Measurements from ENCODE around the gene CEMIP.

DNA sequence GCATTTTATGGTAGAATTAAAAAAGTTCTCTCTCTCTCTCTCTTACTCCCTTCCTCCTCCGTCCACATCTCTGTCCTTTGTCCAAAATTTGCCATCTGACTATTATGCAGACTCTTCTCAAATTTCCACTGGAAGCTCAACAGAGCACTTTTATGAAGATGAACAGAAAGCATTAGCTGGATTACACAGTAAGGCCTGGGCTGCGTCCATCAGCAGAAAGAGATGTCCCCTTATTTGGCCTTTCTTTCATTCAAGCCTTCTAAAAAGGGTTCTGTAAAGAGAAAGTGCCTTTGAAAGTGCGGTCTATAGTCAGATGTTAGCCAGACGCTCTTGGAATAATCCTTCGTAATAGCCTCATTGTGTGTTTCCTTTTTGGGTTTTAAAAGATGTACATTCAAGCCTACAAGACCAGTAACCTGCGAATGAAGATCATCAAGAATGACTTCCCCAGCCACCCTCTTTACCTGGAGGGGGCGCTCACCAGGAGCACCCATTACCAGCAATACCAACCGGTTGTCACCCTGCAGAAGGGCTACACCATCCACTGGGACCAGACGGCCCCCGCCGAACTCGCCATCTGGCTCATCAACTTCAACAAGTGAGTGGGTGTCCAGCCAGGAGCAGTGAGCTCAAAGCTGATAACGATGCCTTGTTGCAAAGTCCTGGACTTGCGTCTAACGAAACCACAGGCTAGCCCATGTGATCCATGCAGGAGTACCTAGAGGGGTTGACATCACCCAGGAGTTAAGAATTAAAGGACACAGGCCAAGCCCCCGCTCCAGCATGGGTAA is 157.3 kb downstream of the CEMIP start:
- TF ChIP-seq, protein P1, sequence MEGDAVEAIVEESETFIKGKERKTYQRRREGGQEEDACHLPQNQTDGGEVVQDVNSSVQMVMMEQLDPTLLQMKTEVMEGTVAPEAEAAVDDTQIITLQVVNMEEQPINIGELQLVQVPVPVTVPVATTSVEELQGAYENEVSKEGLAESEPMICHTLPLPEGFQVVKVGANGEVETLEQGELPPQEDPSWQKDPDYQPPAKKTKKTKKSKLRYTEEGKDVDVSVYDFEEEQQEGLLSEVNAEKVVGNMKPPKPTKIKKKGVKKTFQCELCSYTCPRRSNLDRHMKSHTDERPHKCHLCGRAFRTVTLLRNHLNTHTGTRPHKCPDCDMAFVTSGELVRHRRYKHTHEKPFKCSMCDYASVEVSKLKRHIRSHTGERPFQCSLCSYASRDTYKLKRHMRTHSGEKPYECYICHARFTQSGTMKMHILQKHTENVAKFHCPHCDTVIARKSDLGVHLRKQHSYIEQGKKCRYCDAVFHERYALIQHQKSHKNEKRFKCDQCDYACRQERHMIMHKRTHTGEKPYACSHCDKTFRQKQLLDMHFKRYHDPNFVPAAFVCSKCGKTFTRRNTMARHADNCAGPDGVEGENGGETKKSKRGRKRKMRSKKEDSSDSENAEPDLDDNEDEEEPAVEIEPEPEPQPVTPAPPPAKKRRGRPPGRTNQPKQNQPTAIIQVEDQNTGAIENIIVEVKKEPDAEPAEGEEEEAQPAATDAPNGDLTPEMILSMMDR (IDR thresholded peaks at IDR 0.05): no peak
- TF ChIP-seq POLR2AphosphoS5 (IDR thresholded peaks at IDR 0.05) (no peak), POLR2A (IDR thresholded peaks at IDR 0.05) (no peak)
